Heart left ventricle (tissue), 13 donors: Measurements from ENCODE around the gene ZNF837.

Source experiments
- CTCF ChIP-seq, 12 donors: fragments of 200-600 bp; sonication (generic) in 4 of 12; IDR thresholded peaks; one replicate each; pipeline versions ENCODE4 v1.5.0 to v1.8.0; 2018 to 2022; ENCODE audit warnings: antibody characterized with exemption in 12 of 12, mild to moderate bottlenecking in 5 of 12
- POLR2A ChIP-seq, 2 donors: fragments of 450-650 bp; IDR thresholded peaks; one replicate each; pipeline ENCODE4 v1.6.1; 2017; ENCODE audit warnings: antibody characterized with exemption in 2 of 2, mild to moderate bottlenecking in 2 of 2, moderate library complexity in 2 of 2
- donor health status: ischemic (EF 13 %, LVEDD 7.1; RV severe dilation, severe dysfunction).
- donor health status: DM: no; HTN: yes; CAD: no.
- donor health status: DM: no; HTN: no; CAD: no.
- donor health status: ischemic (EF 25% LVEDD 6.9; RV normal size, moderate dysfunction).
- donor health status: ischemic (EF 25% LVEDD 5.7; RV mildly dilated, moderate dysfunction).
- donor health status: ischemic (EF 35%, LVEDD 5.7; RV mildly dilated, moderate dysfunction).
- donor health status: nonischemic (EF 11% LVEDD 7.7; RV severe dilation, severe dysfunction).
- donor health status: DM: yes; HTN: yes; CAD: no.
- donor health status: PGD.
- donor health status: ischemic (EF 29% LVEDD 5.4; RV normal size, mild dysfunction).
- donor health status: nonischemic (EF 23%, LVEDD 6.1; RV moderate dilation, normal function).

DNA sequence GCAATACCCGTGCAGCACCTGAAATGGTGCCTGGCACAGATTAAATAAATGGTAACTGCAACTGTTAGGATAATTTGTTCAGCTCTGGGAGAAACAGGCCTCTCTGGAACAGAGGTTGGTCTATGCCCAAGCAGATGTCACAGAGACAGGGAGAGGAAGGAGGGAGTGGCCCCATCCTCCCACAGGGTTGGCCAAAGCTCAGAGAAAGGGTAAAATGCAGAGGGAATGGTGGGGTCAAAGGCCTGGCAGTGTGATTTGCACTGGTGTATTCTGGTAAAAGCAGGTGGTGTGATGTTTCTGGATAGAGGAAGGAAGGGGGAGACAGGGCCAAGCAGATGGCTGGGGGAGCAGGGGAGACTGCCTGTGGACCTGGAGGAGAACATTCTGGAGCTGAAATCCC, 44.6 kb downstream of the ZNF837 start:
- no peak for TF ChIP-seq CTCF (IDR thresholded peaks at IDR 0.05)
- no peak for TF ChIP-seq POLR2A (IDR thresholded peaks at IDR 0.05)
